Measurements from ENCODE around the gene TMEM62.

GRCh38 chr15:43212951-43213350 lies 79.6 kb downstream of the TMEM62 start:
- TF ChIP-seq POLR2A (IDR thresholded peaks at IDR 0.05) (no peak), CTCF (IDR thresholded peaks at IDR 0.05) (no peak)

All from right lobe of liver (tissue), 4 donors.